ENCODE data around the gene STX5.

GRCh38 chr11:62816557-62816956 is 15.3 kb downstream of the STX5 start:
- TF ChIP-seq TARDBP (IDR thresholded peaks at IDR 0.05; ENCODE audit: borderline replicate concordance) (no peak), SIN3A (IDR thresholded peaks at IDR 0.05; ENCODE audit: low read depth, low read length) (no peak), POLR2A (IDR thresholded peaks at IDR 0.05; ENCODE audit: low read depth, low read length) (no peak), RAD21 (IDR thresholded peaks at IDR 0.05; ENCODE audit: insufficient read depth, low read depth, low read length) (no peak), ZBTB11 (CRISPR knock-in tag; IDR thresholded peaks at IDR 0.05) (no peak), MAX (IDR thresholded peaks at IDR 0.05; ENCODE audit: low read depth, low read length) (no peak), RFX5 (IDR thresholded peaks at IDR 0.05; ENCODE audit: low read depth, low read length) (no peak), SIX5 (IDR thresholded peaks at IDR 0.05; ENCODE audit: low read depth, low read length, severe bottlenecking) (no peak), CEBPZ (IDR thresholded peaks at IDR 0.05; ENCODE audit: low read depth, low read length) (no peak)
- TF ChIP-seq, protein P1, sequence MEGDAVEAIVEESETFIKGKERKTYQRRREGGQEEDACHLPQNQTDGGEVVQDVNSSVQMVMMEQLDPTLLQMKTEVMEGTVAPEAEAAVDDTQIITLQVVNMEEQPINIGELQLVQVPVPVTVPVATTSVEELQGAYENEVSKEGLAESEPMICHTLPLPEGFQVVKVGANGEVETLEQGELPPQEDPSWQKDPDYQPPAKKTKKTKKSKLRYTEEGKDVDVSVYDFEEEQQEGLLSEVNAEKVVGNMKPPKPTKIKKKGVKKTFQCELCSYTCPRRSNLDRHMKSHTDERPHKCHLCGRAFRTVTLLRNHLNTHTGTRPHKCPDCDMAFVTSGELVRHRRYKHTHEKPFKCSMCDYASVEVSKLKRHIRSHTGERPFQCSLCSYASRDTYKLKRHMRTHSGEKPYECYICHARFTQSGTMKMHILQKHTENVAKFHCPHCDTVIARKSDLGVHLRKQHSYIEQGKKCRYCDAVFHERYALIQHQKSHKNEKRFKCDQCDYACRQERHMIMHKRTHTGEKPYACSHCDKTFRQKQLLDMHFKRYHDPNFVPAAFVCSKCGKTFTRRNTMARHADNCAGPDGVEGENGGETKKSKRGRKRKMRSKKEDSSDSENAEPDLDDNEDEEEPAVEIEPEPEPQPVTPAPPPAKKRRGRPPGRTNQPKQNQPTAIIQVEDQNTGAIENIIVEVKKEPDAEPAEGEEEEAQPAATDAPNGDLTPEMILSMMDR (IDR thresholded peaks at IDR 0.05 in 2 of 3, conservative IDR thresholded peaks at IDR 0.05 in 1 of 3; ENCODE audit: control insufficient read depth in 2 of 3, extremely low read depth in 1 of 3, insufficient read depth in 1 of 3, low read depth in 3 of 3, low read length in 3 of 3): no peak
- TF ChIP-seq, protein P2, sequence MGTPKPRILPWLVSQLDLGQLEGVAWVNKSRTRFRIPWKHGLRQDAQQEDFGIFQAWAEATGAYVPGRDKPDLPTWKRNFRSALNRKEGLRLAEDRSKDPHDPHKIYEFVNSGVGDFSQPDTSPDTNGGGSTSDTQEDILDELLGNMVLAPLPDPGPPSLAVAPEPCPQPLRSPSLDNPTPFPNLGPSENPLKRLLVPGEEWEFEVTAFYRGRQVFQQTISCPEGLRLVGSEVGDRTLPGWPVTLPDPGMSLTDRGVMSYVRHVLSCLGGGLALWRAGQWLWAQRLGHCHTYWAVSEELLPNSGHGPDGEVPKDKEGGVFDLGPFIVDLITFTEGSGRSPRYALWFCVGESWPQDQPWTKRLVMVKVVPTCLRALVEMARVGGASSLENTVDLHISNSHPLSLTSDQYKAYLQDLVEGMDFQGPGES (IDR thresholded peaks at IDR 0.05): no peak
